22Rv1 (cell line): ENCODE data around the gene NFIA.

Experiments
- H3K27ac ChIP-seq: fragments of 450-650 bp; 2 replicates; pipeline ENCODE4 v1.5.1; 2017
- ZFX ChIP-seq: fragments of 450-650 bp; IDR thresholded peaks from 2 replicates; pipeline ENCODE4 v1.6.1; 2017; ENCODE audit warnings: antibody characterized with exemption, borderline replicate concordance
- TF ChIP-seq, protein P1 (sequence below): fragments of 450-650 bp; IDR thresholded peaks from 2 replicates; pipeline ENCODE4 v1.5.1; 2017; ENCODE audit warnings: mild to moderate bottlenecking

NFIA gene

GRCh38 chr1:61049850-61050540, 32.4 kb upstream of the NFIA start:
- no peak for TF ChIP-seq ZFX
- TF ChIP-seq, protein P1, sequence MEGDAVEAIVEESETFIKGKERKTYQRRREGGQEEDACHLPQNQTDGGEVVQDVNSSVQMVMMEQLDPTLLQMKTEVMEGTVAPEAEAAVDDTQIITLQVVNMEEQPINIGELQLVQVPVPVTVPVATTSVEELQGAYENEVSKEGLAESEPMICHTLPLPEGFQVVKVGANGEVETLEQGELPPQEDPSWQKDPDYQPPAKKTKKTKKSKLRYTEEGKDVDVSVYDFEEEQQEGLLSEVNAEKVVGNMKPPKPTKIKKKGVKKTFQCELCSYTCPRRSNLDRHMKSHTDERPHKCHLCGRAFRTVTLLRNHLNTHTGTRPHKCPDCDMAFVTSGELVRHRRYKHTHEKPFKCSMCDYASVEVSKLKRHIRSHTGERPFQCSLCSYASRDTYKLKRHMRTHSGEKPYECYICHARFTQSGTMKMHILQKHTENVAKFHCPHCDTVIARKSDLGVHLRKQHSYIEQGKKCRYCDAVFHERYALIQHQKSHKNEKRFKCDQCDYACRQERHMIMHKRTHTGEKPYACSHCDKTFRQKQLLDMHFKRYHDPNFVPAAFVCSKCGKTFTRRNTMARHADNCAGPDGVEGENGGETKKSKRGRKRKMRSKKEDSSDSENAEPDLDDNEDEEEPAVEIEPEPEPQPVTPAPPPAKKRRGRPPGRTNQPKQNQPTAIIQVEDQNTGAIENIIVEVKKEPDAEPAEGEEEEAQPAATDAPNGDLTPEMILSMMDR, result peak; percentile 96
- peak overlapping the region; percentile 64 for H3K27ac ChIP-seq

DNA sequence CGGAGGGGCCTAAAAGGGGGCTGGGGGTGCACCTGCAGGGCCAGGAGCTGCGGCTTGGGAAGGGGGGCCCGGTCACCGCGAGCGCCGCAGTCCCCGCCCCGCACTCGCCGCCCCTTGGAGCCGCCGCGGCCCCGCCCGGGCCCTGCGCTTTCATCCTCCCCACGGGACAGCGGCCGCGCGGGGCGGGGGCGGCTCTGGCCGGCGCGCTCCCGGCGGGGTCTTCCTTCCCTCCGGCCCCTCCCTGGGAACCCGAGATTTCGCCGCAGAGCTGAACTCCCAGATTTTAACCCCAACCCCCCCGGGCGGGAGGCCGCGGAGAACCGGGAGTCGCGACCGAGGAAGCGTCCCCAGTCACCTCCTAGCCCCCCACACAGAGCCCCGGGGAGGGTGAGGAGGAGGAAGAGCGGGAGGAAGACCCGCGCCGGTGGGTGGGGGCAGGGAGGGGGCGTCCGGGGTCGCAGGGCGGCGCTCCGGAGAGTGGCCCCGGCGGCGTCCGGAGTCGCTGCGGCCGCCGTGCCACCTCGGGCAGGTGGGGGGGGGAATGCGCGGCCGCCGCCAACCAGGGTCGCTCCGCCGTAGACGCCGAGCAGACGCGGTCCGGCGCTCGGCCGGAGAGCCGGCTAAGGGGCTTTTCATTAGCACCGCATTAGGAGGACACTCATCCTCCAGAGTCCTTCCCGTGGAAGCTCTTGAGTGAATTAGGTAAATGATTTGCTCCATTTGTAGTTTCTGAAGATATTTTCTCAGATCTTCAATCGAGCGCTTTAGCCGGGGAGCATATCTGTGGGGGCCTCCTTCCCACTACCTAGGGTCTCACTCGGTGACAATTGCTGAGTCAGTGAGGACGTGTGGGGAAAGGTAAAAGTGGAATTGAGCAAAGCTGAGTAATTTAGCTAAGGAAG, 31.6 kb upstream of the NFIA start:
- peak overlapping the region; percentile 64 for H3K27ac ChIP-seq
- TF ChIP-seq, protein P1, result no peak
- TF ChIP-seq ZFX, result no peak

GRCh38 chr1:61051443-61051718, 31.0 kb upstream of the NFIA start:
- no peak overlapping the region for H3K27ac ChIP-seq
- TF ChIP-seq ZFX, result no peak
- TF ChIP-seq, protein P1, result no peak

GRCh38 chr1:61051719-61052394, 30.5 kb upstream of the NFIA start:
- TF ChIP-seq ZFX, result no peak
- TF ChIP-seq, protein P1, result no peak
- no peak overlapping the region for H3K27ac ChIP-seq

DNA sequence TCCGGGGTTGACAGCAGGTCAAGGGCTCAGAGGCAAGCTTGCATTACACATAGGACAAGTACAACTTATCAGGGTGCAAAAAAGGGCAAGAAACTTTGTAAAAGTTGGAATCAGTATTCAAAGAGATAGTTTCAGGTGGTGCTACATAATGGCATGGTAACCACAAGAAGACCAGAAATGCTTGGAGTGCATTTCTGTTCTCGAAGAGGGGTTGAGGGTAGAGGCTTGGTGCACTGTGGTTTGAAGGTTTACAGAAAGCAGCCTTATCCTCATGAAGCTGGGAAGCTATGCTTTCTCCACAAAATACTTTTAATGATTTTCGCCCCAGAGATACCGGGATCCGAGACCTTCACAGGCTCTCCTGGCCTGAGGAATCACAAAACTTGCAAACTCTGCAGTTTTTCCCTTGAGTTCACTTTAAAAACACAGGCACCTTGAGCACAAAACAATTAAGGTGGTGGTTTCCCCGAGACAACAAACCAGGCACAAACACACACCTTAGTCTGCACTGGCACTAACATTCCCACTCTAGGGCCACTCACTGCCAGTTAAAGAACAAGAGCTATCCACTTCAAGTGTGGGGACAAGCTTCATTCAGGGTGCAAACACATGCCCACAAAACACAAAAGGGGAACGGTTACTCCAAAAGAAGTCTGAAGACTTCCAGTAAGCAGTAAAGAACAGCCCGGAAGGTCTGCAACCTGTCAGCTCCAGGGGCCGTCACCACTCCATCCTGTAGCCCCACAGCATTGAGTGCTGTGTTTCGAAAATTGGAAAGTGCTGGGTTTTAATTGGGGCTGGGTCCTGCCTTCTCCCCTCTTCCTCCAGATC, 29.8 kb upstream of the NFIA start:
- TF ChIP-seq ZFX, result no peak
- TF ChIP-seq, protein P1, result no peak
- no peak overlapping the region for H3K27ac ChIP-seq

GRCh38 chr1:61053226-61053711, 29.1 kb upstream of the NFIA start:
- TF ChIP-seq, protein P1, result no peak
- H3K27ac ChIP-seq, result no peak overlapping the region
